H1 (cell line): ENCODE data around the gene EPHA7. TPM values are rescaled to one million over a fixed set of nuclear protein-coding genes. Genes with fewer than 3 reads are reported as not detected.

Experiments used
- CBX8 ChIP-seq: fragments of 300-800, 300-1000 bp; sonication (generic); IDR thresholded peaks from 2 replicates; pipeline ENCODE4 v1.7.1; 2016; ENCODE audit warnings: low read depth, low read length, borderline replicate concordance
- CHD1 ChIP-seq: IDR thresholded peaks from 2 replicates; pipeline ENCODE4 v1.6.1; 2012; ENCODE audit warnings: low read depth, low read length, improper control_type of control experiment
- KDM5A ChIP-seq: fragments of 200-600 bp; IDR thresholded peaks from 2 replicates; pipeline ENCODE4 v1.7.1; 2012; ENCODE audit warnings: mild to moderate bottlenecking, low read length, inconsistent platforms, mixed read lengths
- SP4 ChIP-seq: IDR thresholded peaks from 2 replicates; pipeline ENCODE4 v1.6.1; 2012; ENCODE audit warnings: low read length, inconsistent platforms
- TAF7 ChIP-seq: optimal IDR thresholded peaks from 2 replicates; pipeline ENCODE3; 2011; ENCODE audit warnings: low read depth, mild to moderate bottlenecking, inconsistent platforms, low read length, moderate library complexity, borderline replicate concordance
- TCF12 ChIP-seq: IDR thresholded peaks from 2 replicates; pipeline ENCODE4 v1.6.1; 2011; ENCODE audit warnings: low read depth, mild to moderate bottlenecking, low read length
- ZNF274 ChIP-seq: IDR thresholded peaks from 2 replicates; pipeline ENCODE4 v1.7.0; 2012; ENCODE audit warnings: low read length, borderline replicate concordance; ENCODE audit errors: extremely low read depth
- polyA plus RNA-seq, 7 experiments: library from polyadenylated mRNA; depleted of rRNA in 3 of 7; stranded (reverse) in 5 of 7; unstranded in 2 of 7; fragments of >200 nt in 5 of 7; fragments of 200-250 nt in 2 of 7; gene quantifications; 1 replicate in 5 of 7; 2 replicates in 1 of 7; 4 replicates in 1 of 7; pipeline versions ENCODE4 v1.2.1 to v1.2.3, GENCODE V29; 2011 to 2013; ENCODE audit warnings: missing spikeins in 2 of 7, mixed read lengths in 2 of 7
- total RNA-seq: library from RNA; stranded (reverse); fragmentation: NEBNext Ultra II Directional; extraction: Animal tissue kit (Norgen Biotek cat#: 25700); gene quantifications from 2 replicates; pipeline ENCODE4 v1.2.1, GENCODE V29; 2021

Gene EPHA7
- total and polyA plus RNA-seq, 2 of the 8 experiments (the other 6 are each of a cell fraction or from before 2014, with no cell fraction given) = 1.3 to 6.8 TPM

DNA sequence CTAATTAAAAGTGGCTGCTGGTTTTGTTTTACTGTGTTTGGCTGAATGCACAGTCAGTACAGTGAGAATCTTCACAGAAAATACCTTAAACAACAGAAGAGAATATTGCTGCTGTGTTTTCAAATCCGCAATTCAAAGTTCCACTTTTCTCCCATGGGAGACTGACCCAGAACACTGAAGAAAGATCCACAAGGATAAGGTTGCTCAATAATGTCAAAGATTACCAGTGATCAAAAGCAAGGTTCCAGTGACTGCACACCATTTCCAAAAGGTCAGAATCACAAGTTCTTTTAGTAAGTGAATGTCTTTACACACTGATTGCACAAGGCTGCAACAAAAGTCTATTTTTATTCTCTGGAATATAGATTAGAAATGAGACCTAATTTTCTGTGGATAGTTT, 82.3 kb downstream of the EPHA7 start (continued):
- TF ChIP-seq ZNF274 (no peak), CHD1 (no peak), CBX8 (no peak), TCF12 (no peak), TAF7 (no peak), SP4 (no peak), KDM5A (no peak)
- TF ChIP-seq, all 59 proteins: peak for 0
